HepG2 (cell line): ENCODE results near the gene TTC32. TPM values are rescaled to one million over a fixed set of nuclear protein-coding genes. Genes with fewer than 3 reads are reported as not detected.

Experiments
- ATM ChIP-seq: fragments of 450-650 bp; IDR thresholded peaks from 2 replicates; pipeline ENCODE4 v1.7.1; 2017; ENCODE audit warnings: mild to moderate bottlenecking, borderline replicate concordance
- BRCA1 ChIP-seq: sonication (generic); formaldehyde crosslinking; IDR thresholded peaks from 2 replicates; pipeline ENCODE4 v1.4.0; 2020; ENCODE audit warnings: missing genetic modification reagents
- IKZF1 ChIP-seq: fragments of 450-650 bp; IDR thresholded peaks from 2 replicates; pipeline ENCODE4 v1.7.1; 2016
- NCOA1 ChIP-seq: sonication (generic); formaldehyde crosslinking; IDR thresholded peaks from 2 replicates; pipeline ENCODE4 v1.9.0; 2021; ENCODE audit warnings: missing genetic modification reagents
- NCOA2 ChIP-seq: sonication (generic); formaldehyde crosslinking; IDR thresholded peaks from 2 replicates; pipeline ENCODE4 v1.8.0; 2022; ENCODE audit warnings: inconsistent platforms
- NFRKB ChIP-seq: fragments of 450-650 bp; IDR thresholded peaks from 2 replicates; pipeline ENCODE4 v1.6.1; 2017
- PHF5A ChIP-seq: IDR thresholded peaks from one replicate; pipeline ENCODE4 v1.6.1; 2018; ENCODE audit warnings: low read depth, missing genetic modification reagents; ENCODE audit not compliant: unreplicated experiment
- SMYD3 ChIP-seq: sonication (generic); formaldehyde crosslinking; IDR thresholded peaks from 2 replicates; pipeline ENCODE4 v1.8.1; 2023; ENCODE audit warnings: mild to moderate bottlenecking, missing genetic modification reagents
- ZBTB3 ChIP-seq: sonication (generic); formaldehyde crosslinking; IDR thresholded peaks from 2 replicates; pipeline ENCODE4 v1.4.0; 2020; ENCODE audit warnings: low read depth, mild to moderate bottlenecking, moderate library complexity, missing genetic modification reagents, borderline replicate concordance
- ZC3H4 ChIP-seq: sonication (generic); formaldehyde crosslinking; IDR thresholded peaks from 2 replicates; pipeline ENCODE4 v1.4.0; 2020; ENCODE audit warnings: missing genetic modification reagents, borderline replicate concordance
- ZFP36L2 ChIP-seq: sonication (generic); formaldehyde crosslinking; IDR thresholded peaks from 2 replicates; pipeline ENCODE4 v1.4.0; 2020; ENCODE audit warnings: missing genetic modification reagents
- ZNF383 ChIP-seq: sonication (generic); formaldehyde crosslinking; IDR thresholded peaks from 2 replicates; pipeline ENCODE4 v1.4.0; 2020; ENCODE audit warnings: missing genetic modification reagents, mild to moderate bottlenecking, borderline replicate concordance
- ZNF605 ChIP-seq: sonication (generic); formaldehyde crosslinking; IDR thresholded peaks from 2 replicates; pipeline ENCODE4 v1.8.0; 2022; ENCODE audit warnings: mild to moderate bottlenecking, missing genetic modification reagents
- ZNF773 ChIP-seq: sonication (generic); formaldehyde crosslinking; IDR thresholded peaks from 2 replicates; pipeline ENCODE4 v1.4.0; 2020; ENCODE audit warnings: missing genetic modification reagents, borderline replicate concordance
- polyA plus RNA-seq, 8 experiments: library from polyadenylated mRNA; depleted of rRNA in 3 of 8; stranded (reverse) in 7 of 8; unstranded in 1 of 8; fragments of >200 nt; fragmentation: Illumina TruSeq in 4 of 8; extraction: Trizol in 4 of 8; gene quantifications; 2 replicates each; pipeline versions ENCODE4 v1.2.1 to v1.2.3, GENCODE V29; 2011 to 2016; ENCODE audit warnings: low read depth in 4 of 8, missing spikeins in 1 of 8, mixed read lengths in 1 of 8; ENCODE audit not compliant: insufficient read depth in 1 of 8
- total RNA-seq, 5 experiments: library from RNA; depleted of rRNA; stranded (reverse); fragments of >200 nt; fragmentation: Illumina TruSeq; extraction: Trizol; gene quantifications; 2 replicates each; pipeline ENCODE4 v1.2.3, GENCODE V29; 2016; ENCODE audit warnings: low read depth in 1 of 5
- TF ChIP-seq, protein P1 (sequence below): IDR thresholded peaks from 2 replicates; pipeline ENCODE4 v1.4.0; 2020; ENCODE audit warnings: mild to moderate bottlenecking, missing genetic modification reagents
- TF ChIP-seq, protein P2 (sequence below): sonication (generic); formaldehyde crosslinking; IDR thresholded peaks from 2 replicates; pipeline ENCODE4 v1.5.0; 2020; ENCODE audit warnings: missing genetic modification reagents
- TF ChIP-seq, protein P3 (sequence below): sonication (generic); formaldehyde crosslinking; conservative IDR thresholded peaks from 2 replicates; pipeline ENCODE4 v1.8.0; 2022; ENCODE audit warnings: low read depth, missing genetic modification reagents
- TF ChIP-seq, protein P4 (sequence below): sonication (generic); formaldehyde crosslinking; IDR thresholded peaks from 2 replicates; pipeline ENCODE4 v1.5.1; 2020; ENCODE audit warnings: missing genetic modification reagents, mild to moderate bottlenecking, borderline replicate concordance
- TF ChIP-seq, protein P5 (sequence below): sonication (generic); formaldehyde crosslinking; IDR thresholded peaks from 2 replicates; pipeline ENCODE4 v1.8.1; 2023; ENCODE audit warnings: mild to moderate bottlenecking, missing genetic modification reagents

TTC32 gene
- total and polyA plus RNA-seq, 2 of the 13 experiments (the other 11 are each of a cell fraction or from before 2014, with no cell fraction given), result 21.6 to 38.3 TPM

DNA sequence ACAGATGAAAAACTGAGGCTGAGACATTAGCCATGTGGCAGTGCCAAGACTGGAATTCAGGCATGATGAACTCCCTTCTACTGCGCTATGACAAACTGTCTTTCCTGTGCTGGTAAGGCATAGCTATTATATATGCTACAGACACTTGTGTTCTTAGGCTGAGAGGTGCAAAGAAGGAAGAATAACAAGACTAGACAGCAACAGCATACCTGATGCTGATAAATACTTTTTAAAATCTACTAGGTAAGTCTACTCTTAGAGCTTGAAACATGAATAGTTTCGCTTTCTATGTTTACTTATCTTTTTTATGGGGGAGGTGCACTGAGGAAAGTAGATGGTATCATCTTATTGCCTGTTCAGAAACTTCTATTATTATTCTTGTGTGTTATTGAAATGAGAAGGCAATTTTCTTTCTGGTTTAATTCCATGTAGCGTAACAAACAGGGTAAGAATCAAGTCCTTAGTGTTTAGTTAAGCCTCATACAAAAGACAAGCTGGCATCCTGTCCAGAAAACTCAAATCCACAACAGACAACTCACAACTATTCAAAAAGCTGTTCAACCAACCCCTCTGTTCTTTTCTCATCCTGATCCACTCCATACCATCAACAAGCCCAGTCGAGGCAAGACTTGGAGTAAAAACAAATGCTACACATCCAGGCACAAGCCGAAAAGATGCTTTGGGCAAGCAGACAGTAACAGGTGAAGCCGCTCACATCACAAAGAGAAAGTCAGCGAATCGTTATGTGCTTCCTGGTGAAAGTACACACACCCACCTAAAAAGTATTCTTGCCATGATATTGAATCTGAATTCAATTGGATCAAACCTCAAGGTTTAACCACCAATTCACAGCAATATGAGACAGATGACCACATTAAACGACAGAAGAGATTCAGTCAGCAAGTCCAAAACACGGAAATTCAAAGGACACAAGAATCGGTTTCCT lies 1.5 kb downstream of the TTC32 start (continued):
- TF ChIP-seq, protein P1, sequence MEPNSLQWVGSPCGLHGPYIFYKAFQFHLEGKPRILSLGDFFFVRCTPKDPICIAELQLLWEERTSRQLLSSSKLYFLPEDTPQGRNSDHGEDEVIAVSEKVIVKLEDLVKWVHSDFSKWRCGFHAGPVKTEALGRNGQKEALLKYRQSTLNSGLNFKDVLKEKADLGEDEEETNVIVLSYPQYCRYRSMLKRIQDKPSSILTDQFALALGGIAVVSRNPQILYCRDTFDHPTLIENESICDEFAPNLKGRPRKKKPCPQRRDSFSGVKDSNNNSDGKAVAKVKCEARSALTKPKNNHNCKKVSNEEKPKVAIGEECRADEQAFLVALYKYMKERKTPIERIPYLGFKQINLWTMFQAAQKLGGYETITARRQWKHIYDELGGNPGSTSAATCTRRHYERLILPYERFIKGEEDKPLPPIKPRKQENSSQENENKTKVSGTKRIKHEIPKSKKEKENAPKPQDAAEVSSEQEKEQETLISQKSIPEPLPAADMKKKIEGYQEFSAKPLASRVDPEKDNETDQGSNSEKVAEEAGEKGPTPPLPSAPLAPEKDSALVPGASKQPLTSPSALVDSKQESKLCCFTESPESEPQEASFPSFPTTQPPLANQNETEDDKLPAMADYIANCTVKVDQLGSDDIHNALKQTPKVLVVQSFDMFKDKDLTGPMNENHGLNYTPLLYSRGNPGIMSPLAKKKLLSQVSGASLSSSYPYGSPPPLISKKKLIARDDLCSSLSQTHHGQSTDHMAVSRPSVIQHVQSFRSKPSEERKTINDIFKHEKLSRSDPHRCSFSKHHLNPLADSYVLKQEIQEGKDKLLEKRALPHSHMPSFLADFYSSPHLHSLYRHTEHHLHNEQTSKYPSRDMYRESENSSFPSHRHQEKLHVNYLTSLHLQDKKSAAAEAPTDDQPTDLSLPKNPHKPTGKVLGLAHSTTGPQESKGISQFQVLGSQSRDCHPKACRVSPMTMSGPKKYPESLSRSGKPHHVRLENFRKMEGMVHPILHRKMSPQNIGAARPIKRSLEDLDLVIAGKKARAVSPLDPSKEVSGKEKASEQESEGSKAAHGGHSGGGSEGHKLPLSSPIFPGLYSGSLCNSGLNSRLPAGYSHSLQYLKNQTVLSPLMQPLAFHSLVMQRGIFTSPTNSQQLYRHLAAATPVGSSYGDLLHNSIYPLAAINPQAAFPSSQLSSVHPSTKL (CRISPR knock-in tag), result no peak
- TF ChIP-seq IKZF1 (no peak), BRCA1 (no peak), ZBTB3 (CRISPR knock-in tag) (no peak), NFRKB (no peak), SMYD3 (CRISPR knock-in tag) (0 out of 2 replicates have a peak, but pooled peaks have one; percentile 25), ZC3H4 (CRISPR knock-in tag) (0 out of 2 replicates have a peak, but pooled peaks have one; percentile 67), ATM (no peak), ZNF773 (no peak), ZNF383 (CRISPR knock-in tag) (no peak), NCOA1 (CRISPR knock-in tag) (0 out of 2 replicates have a peak, but pooled peaks have one; percentile 5), PHF5A (CRISPR knock-in tag) (no peak), ZNF605 (no peak), ZFP36L2 (CRISPR knock-in tag) (no peak), NCOA2 (CRISPR knock-in tag) (no peak)
- TF ChIP-seq, protein P2, sequence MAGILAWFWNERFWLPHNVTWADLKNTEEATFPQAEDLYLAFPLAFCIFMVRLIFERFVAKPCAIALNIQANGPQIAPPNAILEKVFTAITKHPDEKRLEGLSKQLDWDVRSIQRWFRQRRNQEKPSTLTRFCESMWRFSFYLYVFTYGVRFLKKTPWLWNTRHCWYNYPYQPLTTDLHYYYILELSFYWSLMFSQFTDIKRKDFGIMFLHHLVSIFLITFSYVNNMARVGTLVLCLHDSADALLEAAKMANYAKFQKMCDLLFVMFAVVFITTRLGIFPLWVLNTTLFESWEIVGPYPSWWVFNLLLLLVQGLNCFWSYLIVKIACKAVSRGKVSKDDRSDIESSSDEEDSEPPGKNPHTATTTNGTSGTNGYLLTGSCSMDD (CRISPR knock-in tag), result no peak
- TF ChIP-seq, protein P3, sequence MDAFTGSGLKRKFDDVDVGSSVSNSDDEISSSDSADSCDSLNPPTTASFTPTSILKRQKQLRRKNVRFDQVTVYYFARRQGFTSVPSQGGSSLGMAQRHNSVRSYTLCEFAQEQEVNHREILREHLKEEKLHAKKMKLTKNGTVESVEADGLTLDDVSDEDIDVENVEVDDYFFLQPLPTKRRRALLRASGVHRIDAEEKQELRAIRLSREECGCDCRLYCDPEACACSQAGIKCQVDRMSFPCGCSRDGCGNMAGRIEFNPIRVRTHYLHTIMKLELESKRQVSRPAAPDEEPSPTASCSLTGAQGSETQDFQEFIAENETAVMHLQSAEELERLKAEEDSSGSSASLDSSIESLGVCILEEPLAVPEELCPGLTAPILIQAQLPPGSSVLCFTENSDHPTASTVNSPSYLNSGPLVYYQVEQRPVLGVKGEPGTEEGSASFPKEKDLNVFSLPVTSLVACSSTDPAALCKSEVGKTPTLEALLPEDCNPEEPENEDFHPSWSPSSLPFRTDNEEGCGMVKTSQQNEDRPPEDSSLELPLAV (CRISPR knock-in tag), result no peak
- TF ChIP-seq, protein P4, sequence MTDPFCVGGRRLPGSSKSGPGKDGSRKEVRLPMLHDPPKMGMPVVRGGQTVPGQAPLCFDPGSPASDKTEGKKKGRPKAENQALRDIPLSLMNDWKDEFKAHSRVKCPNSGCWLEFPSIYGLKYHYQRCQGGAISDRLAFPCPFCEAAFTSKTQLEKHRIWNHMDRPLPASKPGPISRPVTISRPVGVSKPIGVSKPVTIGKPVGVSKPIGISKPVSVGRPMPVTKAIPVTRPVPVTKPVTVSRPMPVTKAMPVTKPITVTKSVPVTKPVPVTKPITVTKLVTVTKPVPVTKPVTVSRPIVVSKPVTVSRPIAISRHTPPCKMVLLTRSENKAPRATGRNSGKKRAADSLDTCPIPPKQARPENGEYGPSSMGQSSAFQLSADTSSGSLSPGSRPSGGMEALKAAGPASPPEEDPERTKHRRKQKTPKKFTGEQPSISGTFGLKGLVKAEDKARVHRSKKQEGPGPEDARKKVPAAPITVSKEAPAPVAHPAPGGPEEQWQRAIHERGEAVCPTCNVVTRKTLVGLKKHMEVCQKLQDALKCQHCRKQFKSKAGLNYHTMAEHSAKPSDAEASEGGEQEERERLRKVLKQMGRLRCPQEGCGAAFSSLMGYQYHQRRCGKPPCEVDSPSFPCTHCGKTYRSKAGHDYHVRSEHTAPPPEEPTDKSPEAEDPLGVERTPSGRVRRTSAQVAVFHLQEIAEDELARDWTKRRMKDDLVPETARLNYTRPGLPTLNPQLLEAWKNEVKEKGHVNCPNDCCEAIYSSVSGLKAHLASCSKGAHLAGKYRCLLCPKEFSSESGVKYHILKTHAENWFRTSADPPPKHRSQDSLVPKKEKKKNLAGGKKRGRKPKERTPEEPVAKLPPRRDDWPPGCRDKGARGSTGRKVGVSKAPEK (CRISPR knock-in tag), result 0 out of 2 replicates have a peak, but pooled peaks have one; percentile 48
- TF ChIP-seq, protein P5, sequence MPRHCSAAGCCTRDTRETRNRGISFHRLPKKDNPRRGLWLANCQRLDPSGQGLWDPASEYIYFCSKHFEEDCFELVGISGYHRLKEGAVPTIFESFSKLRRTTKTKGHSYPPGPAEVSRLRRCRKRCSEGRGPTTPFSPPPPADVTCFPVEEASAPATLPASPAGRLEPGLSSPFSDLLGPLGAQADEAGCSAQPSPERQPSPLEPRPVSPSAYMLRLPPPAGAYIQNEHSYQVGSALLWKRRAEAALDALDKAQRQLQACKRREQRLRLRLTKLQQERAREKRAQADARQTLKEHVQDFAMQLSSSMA (CRISPR knock-in tag), result no peak
